Ectodermal cell (in vitro differentiated cells): ENCODE results near the gene FUT8.

ENCODE experiments used
- H3K27ac ChIP-seq: 2 replicates; pipeline ENCODE4 v1.7.0; 2013; ENCODE audit warnings: mild to moderate bottlenecking, low read depth, low read length; ENCODE audit not compliant: insufficient read depth, poor library complexity, severe bottlenecking
- H3K27me3 ChIP-seq: 2 replicates; pipeline ENCODE4 v1.7.0; 2013; ENCODE audit warnings: mild to moderate bottlenecking, low read length; ENCODE audit not compliant: insufficient read depth, control insufficient read depth, poor library complexity, severe bottlenecking
- H3K36me3 ChIP-seq: one replicate; pipeline ENCODE4 v1.7.0; 2013; ENCODE audit warnings: low read length; ENCODE audit not compliant: control insufficient read depth, insufficient read depth
- H3K4me1 ChIP-seq: one replicate; pipeline ENCODE4 v1.7.0; 2013; ENCODE audit warnings: low read length; ENCODE audit not compliant: control insufficient read depth, insufficient read depth
- H3K4me3 ChIP-seq: 2 replicates; pipeline ENCODE4 v1.7.0; 2013; ENCODE audit warnings: low read depth, low read length, control low read depth; ENCODE audit not compliant: insufficient read depth
- H3K9me3 ChIP-seq: 2 replicates; pipeline ENCODE4 v1.7.0; 2013; ENCODE audit warnings: mild to moderate bottlenecking, low read length, moderate library complexity; ENCODE audit not compliant: control insufficient read depth
- WGBS, 2 experiments: methylation state at CpG; one replicate each; pipeline ENCODE4 v1.1.7; 2013; ENCODE audit warnings: missing lambda C conversion rate in 2 of 2; 5-methylcytosine and 5-hydroxymethylcytosine counted together

FUT8 gene

GRCh38 chr14:65772921-65773574, 360.5 kb downstream of the FUT8 start:
- no peaks in the 10 kb centered on the region for H3K4me1 ChIP-seq
- no peaks in the 10 kb centered on the region for H3K27me3 ChIP-seq
- H3K27ac ChIP-seq: no peak overlapping the region
- H3K36me3 ChIP-seq: no peaks in the 10 kb centered on the region
- H3K9me3 ChIP-seq: no peaks in the 10 kb centered on the region
- no peak overlapping the region for H3K4me3 ChIP-seq
- WGBS, 2 experiments: 93 to 95% methylated on average over 4 of the region's 4 CpGs

- no peaks in the 10 kb centered on the region for H3K27me3 ChIP-seq
- H3K4me3 ChIP-seq: no peak overlapping the region
- no peaks in the 10 kb centered on the region for H3K4me1 ChIP-seq
- no peak overlapping the region for H3K27ac ChIP-seq
- no peaks in the 10 kb centered on the region for H3K36me3 ChIP-seq
- 95 to 100% methylated on average over 1 of the region's 1 CpG for WGBS, 2 experiments
- no peaks in the 10 kb centered on the region for H3K9me3 ChIP-seq
These were observed 361.5 kb downstream of the FUT8 start for GRCh38 chr14:65774041-65774440.

- no peak overlapping the region for H3K4me3 ChIP-seq
- no peaks in the 10 kb centered on the region for H3K36me3 ChIP-seq
- H3K27ac ChIP-seq: no peak overlapping the region
- no peaks in the 10 kb centered on the region for H3K4me1 ChIP-seq
- H3K27me3 ChIP-seq: no peaks in the 10 kb centered on the region
- WGBS, 2 experiments: 88% methylated on average over 4 of the region's 4 CpGs
- H3K9me3 ChIP-seq: no peaks in the 10 kb centered on the region
These were observed 363.8 kb downstream of the FUT8 start for GRCh38 chr14:65776193-65776852.

- H3K9me3 ChIP-seq: no peaks in the 10 kb centered on the region
- WGBS, 2 experiments: 89 to 96% methylated on average over 2 of the region's 2 CpGs
- no peaks in the 10 kb centered on the region for H3K4me1 ChIP-seq
- no peak overlapping the region for H3K4me3 ChIP-seq
- H3K27me3 ChIP-seq: no peaks in the 10 kb centered on the region
- H3K27ac ChIP-seq: no peak overlapping the region
- no peaks in the 10 kb centered on the region for H3K36me3 ChIP-seq
These were observed 368.0 kb downstream of the FUT8 start for GRCh38 chr14:65780566-65780965.

GRCh38 chr14:65783101-65783500, 370.6 kb downstream of the FUT8 start:
- Histone ChIP-seq H3K4me3 (no peak overlapping the region), H3K36me3 (no peaks in the 10 kb centered on the region), H3K27ac (no peak overlapping the region), H3K27me3 (no peaks in the 10 kb centered on the region), H3K4me1 (no peaks in the 10 kb centered on the region), H3K9me3 (no peaks in the 10 kb centered on the region)
- WGBS, 2 experiments: 98 to 100% methylated on average over 1 to 2 of the region's 3 CpGs

- WGBS, 2 experiments: 84 to 88% methylated on average over 1 of the region's 1 CpG
These were observed 371.0 kb downstream of the FUT8 start for GRCh38 chr14:65783576-65783975.

GRCh38 chr14:65784574-65784973, 372.0 kb downstream of the FUT8 start:
- Histone ChIP-seq H3K4me3 (no peak overlapping the region), H3K9me3 (no peaks in the 10 kb centered on the region), H3K27ac (no peak overlapping the region), H3K4me1 (no peaks in the 10 kb centered on the region), H3K27me3 (no peaks in the 10 kb centered on the region), H3K36me3 (no peaks in the 10 kb centered on the region)
- WGBS, 2 experiments: 77 to 81% methylated on average over 2 of the region's 2 CpGs

More at GRCh38 chr14:65783576-65783975, 371.0 kb downstream of the FUT8 start:
- Histone ChIP-seq H3K4me3 (no peak overlapping the region), H3K4me1 (no peaks in the 10 kb centered on the region), H3K27ac (no peak overlapping the region), H3K36me3 (no peaks in the 10 kb centered on the region), H3K9me3 (no peaks in the 10 kb centered on the region), H3K27me3 (no peaks in the 10 kb centered on the region)

- no peak overlapping the region for H3K27ac ChIP-seq
- H3K36me3 ChIP-seq: no peaks in the 10 kb centered on the region
- no peaks in the 10 kb centered on the region for H3K9me3 ChIP-seq
- H3K27me3 ChIP-seq: no peaks in the 10 kb centered on the region
- H3K4me3 ChIP-seq: no peak overlapping the region
- no peaks in the 10 kb centered on the region for H3K4me1 ChIP-seq
These were observed 374.9 kb downstream of the FUT8 start for GRCh38 chr14:65787461-65787860.

GRCh38 chr14:65788876-65789275, 376.3 kb downstream of the FUT8 start:
- H3K27me3 ChIP-seq: no peaks in the 10 kb centered on the region
- 96% methylated on average over 5 of the region's 5 CpGs for WGBS, 2 experiments
- H3K9me3 ChIP-seq: no peaks in the 10 kb centered on the region
- H3K36me3 ChIP-seq: no peaks in the 10 kb centered on the region
- no peaks in the 10 kb centered on the region for H3K4me1 ChIP-seq
- no peak overlapping the region for H3K4me3 ChIP-seq
- no peak overlapping the region for H3K27ac ChIP-seq

- Histone ChIP-seq H3K4me1 (no peaks in the 10 kb centered on the region), H3K9me3 (no peaks in the 10 kb centered on the region), H3K27me3 (no peaks in the 10 kb centered on the region), H3K27ac (no peak overlapping the region), H3K36me3 (no peaks in the 10 kb centered on the region), H3K4me3 (no peak overlapping the region)
- 82 to 87% methylated on average over 14 of the region's 14 CpGs for WGBS, 2 experiments
These were observed 376.8 kb downstream of the FUT8 start for GRCh38 chr14:65789363-65789762.
